HUES6 (cell line): ENCODE measurements around the gene RGS9.

Source experiments
- H3K27ac ChIP-seq: 2 replicates; pipeline ENCODE4 v1.7.0; 2013; ENCODE audit warnings: low read depth, mild to moderate bottlenecking, low read length, inconsistent platforms
- H3K27me3 ChIP-seq: 2 replicates; pipeline ENCODE4 v1.6.1; 2013; ENCODE audit warnings: low read length; ENCODE audit not compliant: control insufficient read depth, insufficient read depth
- H3K36me3 ChIP-seq: 2 replicates; pipeline ENCODE4 v1.6.1; 2013; ENCODE audit warnings: low read length; ENCODE audit not compliant: control insufficient read depth, insufficient read depth
- H3K4me1 ChIP-seq: 2 replicates; pipeline ENCODE4 v1.6.1; 2013; ENCODE audit warnings: low read length; ENCODE audit not compliant: control insufficient read depth, insufficient read depth
- H3K4me3 ChIP-seq: 2 replicates; pipeline ENCODE4 v1.5.1; 2013; ENCODE audit warnings: low read depth, low read length
- H3K9ac ChIP-seq: one replicate; pipeline ENCODE4 v1.6.1; 2013; ENCODE audit warnings: mild to moderate bottlenecking, low read length
- H3K9me3 ChIP-seq: 2 replicates; pipeline ENCODE4 v1.6.1; 2013; ENCODE audit warnings: low read depth, low read length; ENCODE audit not compliant: control insufficient read depth, insufficient read depth

The RGS9 gene

GRCh38 chr17:65158041-65158440, 20.9 kb downstream of the RGS9 start:
- H3K36me3 ChIP-seq: no peaks in the 10 kb centered on the region
- H3K27ac ChIP-seq: no peak overlapping the region
- no peak overlapping the region for H3K4me3 ChIP-seq
- no peak overlapping the region for H3K9ac ChIP-seq
- H3K27me3 ChIP-seq: no peaks in the 10 kb centered on the region
- no peaks in the 10 kb centered on the region for H3K9me3 ChIP-seq
- no peaks in the 10 kb centered on the region; the same call in 1 of the 2 replicates for H3K4me1 ChIP-seq

- no peaks in the 10 kb centered on the region for H3K27me3 ChIP-seq
- peaks cover under 1% of the 10 kb centered on the region; the same call in 1 of the 2 replicates for H3K4me1 ChIP-seq
These were observed 21.5 kb downstream of the RGS9 start for GRCh38 chr17:65158622-65159021.

GRCh38 chr17:65160516-65160915, 23.3 kb downstream of the RGS9 start:
- Histone ChIP-seq H3K4me3 (no peak overlapping the region), H3K27me3 (no peaks in the 10 kb centered on the region), H3K9me3 (no peaks in the 10 kb centered on the region), H3K9ac (no peak overlapping the region), H3K4me1 (peaks cover 8% of the 10 kb centered on the region; the same call in 1 of the 2 replicates), H3K36me3 (no peaks in the 10 kb centered on the region), H3K27ac (no peak overlapping the region)

More at GRCh38 chr17:65158622-65159021, 21.5 kb downstream of the RGS9 start:
- Histone ChIP-seq H3K4me3 (no peak overlapping the region), H3K9ac (no peak overlapping the region), H3K27ac (no peak overlapping the region), H3K36me3 (no peaks in the 10 kb centered on the region), H3K9me3 (no peaks in the 10 kb centered on the region)

GRCh38 chr17:65163990-65164495, 26.9 kb downstream of the RGS9 start:
- Histone ChIP-seq H3K27me3 (no peaks in the 10 kb centered on the region), H3K27ac (no peak overlapping the region), H3K9ac (no peak overlapping the region), H3K36me3 (no peaks in the 10 kb centered on the region), H3K4me3 (no peak overlapping the region), H3K9me3 (no peaks in the 10 kb centered on the region), H3K4me1 (peaks cover 8% of the 10 kb centered on the region; the same call in 1 of the 2 replicates)

- H3K4me1 ChIP-seq: peaks cover 8% of the 10 kb centered on the region; the same call in 1 of the 2 replicates
- H3K9ac ChIP-seq: no peak overlapping the region
- H3K27ac ChIP-seq: no peak overlapping the region
- no peaks in the 10 kb centered on the region for H3K27me3 ChIP-seq
- no peaks in the 10 kb centered on the region for H3K36me3 ChIP-seq
- H3K9me3 ChIP-seq: no peaks in the 10 kb centered on the region
- H3K4me3 ChIP-seq: no peak overlapping the region
These were observed 29.6 kb downstream of the RGS9 start for GRCh38 chr17:65166787-65167186.

GRCh38 chr17:65167566-65167965, 30.4 kb downstream of the RGS9 start:
- H3K9me3 ChIP-seq: no peaks in the 10 kb centered on the region

GRCh38 chr17:65169691-65170090, 32.5 kb downstream of the RGS9 start:
- Histone ChIP-seq H3K4me1 (peaks cover 8% of the 10 kb centered on the region; the same call in 1 of the 2 replicates), H3K9me3 (no peaks in the 10 kb centered on the region), H3K36me3 (no peaks in the 10 kb centered on the region), H3K4me3 (no peak overlapping the region), H3K27ac (no peak overlapping the region), H3K9ac (no peak overlapping the region), H3K27me3 (no peaks in the 10 kb centered on the region)

More at GRCh38 chr17:65167566-65167965, 30.4 kb downstream of the RGS9 start:
- Histone ChIP-seq H3K36me3 (no peaks in the 10 kb centered on the region), H3K4me1 (peaks cover 8% of the 10 kb centered on the region; the same call in 1 of the 2 replicates), H3K9ac (no peak overlapping the region), H3K4me3 (no peak overlapping the region), H3K27ac (no peak overlapping the region), H3K27me3 (no peaks in the 10 kb centered on the region)

GRCh38 chr17:65170839-65171238, 33.7 kb downstream of the RGS9 start:
- H3K4me1 ChIP-seq: peaks cover 8% of the 10 kb centered on the region; the same call in 1 of the 2 replicates
- no peaks in the 10 kb centered on the region for H3K36me3 ChIP-seq
- H3K27ac ChIP-seq: no peak overlapping the region
- no peaks in the 10 kb centered on the region for H3K27me3 ChIP-seq
- no peak overlapping the region for H3K4me3 ChIP-seq
- no peak overlapping the region for H3K9ac ChIP-seq
- no peaks in the 10 kb centered on the region for H3K9me3 ChIP-seq

GRCh38 chr17:65171752-65172151, 34.6 kb downstream of the RGS9 start:
- H3K4me1 ChIP-seq: peaks cover 8% of the 10 kb centered on the region; the same call in 1 of the 2 replicates
- no peak overlapping the region for H3K27ac ChIP-seq
- no peak overlapping the region for H3K9ac ChIP-seq

GRCh38 chr17:65172496-65173136, 35.4 kb downstream of the RGS9 start:
- Histone ChIP-seq H3K9me3 (no peaks in the 10 kb centered on the region), H3K36me3 (no peaks in the 10 kb centered on the region), H3K4me3 (no peak overlapping the region)

More at GRCh38 chr17:65171752-65172151, 34.6 kb downstream of the RGS9 start:
- Histone ChIP-seq H3K27me3 (no peaks in the 10 kb centered on the region), H3K36me3 (no peaks in the 10 kb centered on the region), H3K4me3 (no peak overlapping the region), H3K9me3 (no peaks in the 10 kb centered on the region)

GRCh38 chr17:65173284-65173793, 36.2 kb downstream of the RGS9 start:
- Histone ChIP-seq H3K4me3 (no peak overlapping the region), H3K27me3 (no peaks in the 10 kb centered on the region), H3K36me3 (no peaks in the 10 kb centered on the region), H3K9ac (no peak overlapping the region), H3K4me1 (peaks cover 8% of the 10 kb centered on the region; the same call in 1 of the 2 replicates), H3K9me3 (no peaks in the 10 kb centered on the region), H3K27ac (no peak overlapping the region)

More at GRCh38 chr17:65172496-65173136, 35.4 kb downstream of the RGS9 start:
- Histone ChIP-seq H3K27ac (no peak overlapping the region), H3K4me1 (peaks cover 8% of the 10 kb centered on the region; the same call in 1 of the 2 replicates), H3K9ac (no peak overlapping the region), H3K27me3 (no peaks in the 10 kb centered on the region)
